ENCODE results near the gene ZNF8.
"Not testable (repeated sequence)": the region's sequence is repeated elsewhere in the genome, so short reads cannot be mapped to it uniquely, and the experiment has no call there.

Gene ZNF8

GRCh38 chr19:58277748-58278540 is 811 bp upstream of the ZNF8 start:
- H3K4me3 ChIP-seq (ENCODE audit: low read length), result peak overlapping the region; percentile 91
- no peak for TF ChIP-seq ZNF274 (IDR thresholded peaks at IDR 0.05; ENCODE audit: low read depth, low read length)

GRCh38 chr19:58279042-58279924 is 528 bp downstream of the ZNF8 start:
- TF ChIP-seq ZNF274 (IDR thresholded peaks at IDR 0.05; ENCODE audit: low read depth, low read length), result no peak
- peak overlapping the region; percentile 93 for H3K4me3 ChIP-seq (ENCODE audit: low read length)

GRCh38 chr19:58279925-58280316 is 1.2 kb downstream of the ZNF8 start:
- H3K4me3 ChIP-seq (ENCODE audit: low read length), result peak overlapping the region; percentile 93
- TF ChIP-seq ZNF274 (IDR thresholded peaks at IDR 0.05; ENCODE audit: low read depth, low read length), result no peak

GRCh38 chr19:58284199-58284598 is 5.4 kb downstream of the ZNF8 start:
- H3K4me3 ChIP-seq (ENCODE audit: low read length), result no peak overlapping the region
- TF ChIP-seq ZNF274 (IDR thresholded peaks at IDR 0.05; ENCODE audit: low read depth, low read length), result no peak

- no peak for TF ChIP-seq ZNF274 (IDR thresholded peaks at IDR 0.05; ENCODE audit: low read depth, low read length)
- H3K4me3 ChIP-seq (ENCODE audit: low read length), result no peak overlapping the region
Observed at GRCh38 chr19:58291943-58292342, 13.2 kb downstream of the ZNF8 start.

- H3K4me3 ChIP-seq (ENCODE audit: low read length), result no peak overlapping the region
- TF ChIP-seq ZNF274 (IDR thresholded peaks at IDR 0.05; ENCODE audit: low read depth, low read length), result peak; percentile 90
Observed at GRCh38 chr19:58294743-58295374, 16.1 kb downstream of the ZNF8 start.

GRCh38 chr19:58296104-58296503 is 17.3 kb downstream of the ZNF8 start:
- no peak overlapping the region for H3K4me3 ChIP-seq (ENCODE audit: low read length)
- TF ChIP-seq ZNF274 (IDR thresholded peaks at IDR 0.05; ENCODE audit: low read depth, low read length), result no peak

- H3K4me3 ChIP-seq (ENCODE audit: low read length), result no peak overlapping the region
- TF ChIP-seq ZNF274 (IDR thresholded peaks at IDR 0.05; ENCODE audit: low read depth, low read length), result no peak
Observed at GRCh38 chr19:58300620-58301019, 21.9 kb downstream of the ZNF8 start.

- H3K4me3 ChIP-seq (ENCODE audit: low read length), result no peak overlapping the region
- no peak for TF ChIP-seq ZNF274 (IDR thresholded peaks at IDR 0.05; ENCODE audit: low read depth, low read length)
Observed at GRCh38 chr19:58304255-58304654, 25.5 kb downstream of the ZNF8 start.

GRCh38 chr19:58304748-58305064 is 26.0 kb downstream of the ZNF8 start:
- TF ChIP-seq ZNF274 (IDR thresholded peaks at IDR 0.05; ENCODE audit: low read depth, low read length), result no peak
- no peak overlapping the region; the same call in 1 of the 2 replicates for H3K4me3 ChIP-seq (ENCODE audit: low read length)

- no peak for TF ChIP-seq ZNF274 (IDR thresholded peaks at IDR 0.05; ENCODE audit: low read depth, low read length)
Observed at GRCh38 chr19:58305065-58305931, 26.5 kb downstream of the ZNF8 start, which contains the start of gene ERVK3-1. ERVK3-1 (plus strand) TSS chr19:58305377; CDS start chr19:58312169, 6,792 bp downstream.

GRCh38 chr19:58305932-58306323 is 27.2 kb downstream of the ZNF8 start:
- peak overlapping the region; percentile 94 for H3K4me3 ChIP-seq (ENCODE audit: low read length)
- no peak for TF ChIP-seq ZNF274 (IDR thresholded peaks at IDR 0.05; ENCODE audit: low read depth, low read length)

More at GRCh38 chr19:58305065-58305931, 26.5 kb downstream of the ZNF8 start, which contains the start of gene ERVK3-1:
- peak within 1 kb of the TSS; percentile 94 for H3K4me3 ChIP-seq (ENCODE audit: low read length)

- no peak for TF ChIP-seq ZNF274 (IDR thresholded peaks at IDR 0.05; ENCODE audit: low read depth, low read length)
- no peak overlapping the region for H3K4me3 ChIP-seq (ENCODE audit: low read length)
Observed at GRCh38 chr19:58307736-58308135, 29.0 kb downstream of the ZNF8 start.

- not testable (repeated sequence) for H3K4me3 ChIP-seq (ENCODE audit: low read length)
Observed at GRCh38 chr19:58310685-58311084, 31.9 kb downstream of the ZNF8 start.

Data from GM08714 (cell line).